ENCODE data around the gene PAGE5.

Gene PAGE5

DNA sequence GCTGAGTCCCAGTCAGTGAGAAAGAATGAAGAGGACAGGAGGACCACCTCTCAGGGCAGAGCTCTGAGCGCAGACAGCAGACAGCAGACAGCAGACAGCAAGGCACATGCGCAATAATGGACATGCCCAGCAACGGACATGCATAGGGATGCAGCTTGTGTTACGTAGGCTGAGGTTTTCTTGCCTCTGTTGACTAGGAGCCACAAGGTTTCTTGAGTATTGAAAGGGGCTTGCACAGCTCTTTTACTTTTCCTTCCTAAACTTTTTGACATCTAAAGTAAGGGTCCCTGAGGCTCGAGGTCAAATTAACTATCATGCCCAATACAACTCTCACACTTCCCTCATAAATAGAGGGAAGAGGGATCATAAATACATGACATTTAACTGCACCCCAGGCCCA lies 44.7 kb downstream of the PAGE5 start, which contains the start of gene PAGE3:
Gene PAGE3, minus strand, starts transcription at position 101 of the 400 bp plus-strand sequence. CDS start 1,013 bp downstream, outside the sequence.
- no peaks in the 10 kb centered on the region for H3K36me3 ChIP-seq (ENCODE audit: control insufficient read depth, insufficient read depth, low read length)
- TF ChIP-seq, protein P1, sequence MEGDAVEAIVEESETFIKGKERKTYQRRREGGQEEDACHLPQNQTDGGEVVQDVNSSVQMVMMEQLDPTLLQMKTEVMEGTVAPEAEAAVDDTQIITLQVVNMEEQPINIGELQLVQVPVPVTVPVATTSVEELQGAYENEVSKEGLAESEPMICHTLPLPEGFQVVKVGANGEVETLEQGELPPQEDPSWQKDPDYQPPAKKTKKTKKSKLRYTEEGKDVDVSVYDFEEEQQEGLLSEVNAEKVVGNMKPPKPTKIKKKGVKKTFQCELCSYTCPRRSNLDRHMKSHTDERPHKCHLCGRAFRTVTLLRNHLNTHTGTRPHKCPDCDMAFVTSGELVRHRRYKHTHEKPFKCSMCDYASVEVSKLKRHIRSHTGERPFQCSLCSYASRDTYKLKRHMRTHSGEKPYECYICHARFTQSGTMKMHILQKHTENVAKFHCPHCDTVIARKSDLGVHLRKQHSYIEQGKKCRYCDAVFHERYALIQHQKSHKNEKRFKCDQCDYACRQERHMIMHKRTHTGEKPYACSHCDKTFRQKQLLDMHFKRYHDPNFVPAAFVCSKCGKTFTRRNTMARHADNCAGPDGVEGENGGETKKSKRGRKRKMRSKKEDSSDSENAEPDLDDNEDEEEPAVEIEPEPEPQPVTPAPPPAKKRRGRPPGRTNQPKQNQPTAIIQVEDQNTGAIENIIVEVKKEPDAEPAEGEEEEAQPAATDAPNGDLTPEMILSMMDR (IDR thresholded peaks at IDR 0.05; ENCODE audit: insufficient read depth, low read length, poor library complexity, severe bottlenecking), result no peak
- H3K4me3 ChIP-seq (replicated peaks; ENCODE audit: low read depth, low read length), result no peak within 1 kb of the TSS
- no peak for DNase-seq (ENCODE audit: extremely low read depth, insufficient read length)
- no peaks in the 10 kb centered on the region for H3K27me3 ChIP-seq (replicated peaks; ENCODE audit: control insufficient read depth, insufficient read depth, low read length)
